Measurements from ENCODE around the gene THAP3.

DNA sequence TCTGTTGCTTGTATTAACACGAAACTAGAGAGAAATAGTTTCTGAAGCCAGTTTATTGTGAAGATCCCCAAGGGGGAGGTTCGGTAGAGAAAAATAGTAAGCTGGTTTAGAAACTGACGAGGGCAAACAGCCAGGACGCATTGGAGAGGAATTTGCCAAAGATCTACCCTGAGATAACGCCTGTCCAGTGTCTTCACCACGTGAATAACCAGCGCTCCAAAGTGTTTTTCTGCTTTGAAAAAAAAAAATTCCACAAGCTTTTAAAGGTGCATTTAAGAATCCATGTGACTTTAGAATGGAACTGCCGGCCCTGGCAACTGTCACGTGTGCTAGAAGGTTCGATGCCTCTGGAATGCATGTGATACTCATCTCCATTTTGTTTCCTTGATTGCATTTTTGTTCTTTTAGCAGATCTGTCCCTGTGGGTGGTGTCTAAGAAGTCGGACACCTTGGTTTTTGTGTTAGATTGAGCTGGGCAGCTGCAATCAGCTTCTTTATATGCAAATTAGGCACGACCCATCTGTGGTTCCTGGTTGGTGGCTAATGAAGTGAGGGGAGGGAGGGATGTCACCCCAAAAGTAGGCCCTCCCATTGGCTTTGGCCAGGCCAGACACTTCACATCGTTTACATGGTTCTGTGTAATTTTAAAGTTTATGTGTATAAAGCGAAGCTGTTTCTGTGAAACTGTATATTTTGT is 1.3 kb upstream of the THAP3 start:
- TF ChIP-seq, protein P1, sequence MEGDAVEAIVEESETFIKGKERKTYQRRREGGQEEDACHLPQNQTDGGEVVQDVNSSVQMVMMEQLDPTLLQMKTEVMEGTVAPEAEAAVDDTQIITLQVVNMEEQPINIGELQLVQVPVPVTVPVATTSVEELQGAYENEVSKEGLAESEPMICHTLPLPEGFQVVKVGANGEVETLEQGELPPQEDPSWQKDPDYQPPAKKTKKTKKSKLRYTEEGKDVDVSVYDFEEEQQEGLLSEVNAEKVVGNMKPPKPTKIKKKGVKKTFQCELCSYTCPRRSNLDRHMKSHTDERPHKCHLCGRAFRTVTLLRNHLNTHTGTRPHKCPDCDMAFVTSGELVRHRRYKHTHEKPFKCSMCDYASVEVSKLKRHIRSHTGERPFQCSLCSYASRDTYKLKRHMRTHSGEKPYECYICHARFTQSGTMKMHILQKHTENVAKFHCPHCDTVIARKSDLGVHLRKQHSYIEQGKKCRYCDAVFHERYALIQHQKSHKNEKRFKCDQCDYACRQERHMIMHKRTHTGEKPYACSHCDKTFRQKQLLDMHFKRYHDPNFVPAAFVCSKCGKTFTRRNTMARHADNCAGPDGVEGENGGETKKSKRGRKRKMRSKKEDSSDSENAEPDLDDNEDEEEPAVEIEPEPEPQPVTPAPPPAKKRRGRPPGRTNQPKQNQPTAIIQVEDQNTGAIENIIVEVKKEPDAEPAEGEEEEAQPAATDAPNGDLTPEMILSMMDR (IDR thresholded peaks at IDR 0.05; ENCODE audit: low read length): no peak
- TF ChIP-seq EZH2 (IDR thresholded peaks at IDR 0.05; ENCODE audit: borderline replicate concordance, low read length): no peak
